22Rv1 (cell line): ENCODE results near the gene RASL10A.

Source experiments
- H3K27ac ChIP-seq: fragments of 450-650 bp; 2 replicates; pipeline ENCODE4 v1.5.1; 2017
- CTCF ChIP-seq: fragments of 450-650 bp; IDR thresholded peaks from 2 replicates; pipeline ENCODE4 v1.5.1; 2017; ENCODE audit warnings: mild to moderate bottlenecking
- ZFX ChIP-seq: fragments of 450-650 bp; IDR thresholded peaks from 2 replicates; pipeline ENCODE4 v1.6.1; 2017; ENCODE audit warnings: antibody characterized with exemption, borderline replicate concordance

Gene RASL10A

GRCh38 chr22:29342577-29343312 lies 27.2 kb upstream of the RASL10A start:
- peak overlapping the region; percentile 46 for H3K27ac ChIP-seq

GRCh38 chr22:29342177-29342576 lies 26.7 kb upstream of the RASL10A start:
- TF ChIP-seq ZFX (no peak), CTCF (no peak)
- H3K27ac ChIP-seq, result peak overlapping the region; percentile 46; the same call in 1 of the 2 replicates

More at GRCh38 chr22:29342577-29343312, 27.2 kb upstream of the RASL10A start:
- TF ChIP-seq ZFX, result no peak
- TF ChIP-seq CTCF, result no peak

- TF ChIP-seq CTCF (no peak), ZFX (no peak)
- H3K27ac ChIP-seq, result no peak overlapping the region
Measured at GRCh38 chr22:29341849-29342127, 26.3 kb upstream of the RASL10A start.

- TF ChIP-seq ZFX (no peak), CTCF (no peak)
- H3K27ac ChIP-seq, result no peak overlapping the region
Measured at GRCh38 chr22:29341056-29341848, 25.8 kb upstream of the RASL10A start.

- no peak overlapping the region for H3K27ac ChIP-seq
- TF ChIP-seq CTCF (no peak), ZFX (no peak)
Measured at GRCh38 chr22:29340566-29340965, 25.1 kb upstream of the RASL10A start.

- TF ChIP-seq ZFX (no peak), CTCF (no peak)
- no peak overlapping the region for H3K27ac ChIP-seq
Measured at GRCh38 chr22:29339381-29340235, 24.1 kb upstream of the RASL10A start.
